Stimulated activated naive CD8-positive, alpha-beta T cell treated with anti-CD3 and anti-CD28 coated beads, Interleukin-15, Interleukin-2, amounts not matched to agents 100 U/mL and 50 U/mL, for 24 hours (primary cell): ENCODE data around the gene INTS1.

ENCODE experiments used
- ATAC-seq: fragments of 150-1000 bp; cut with Tn5 transposase; one replicate; pipeline ENCODE4 v1.10.0; 2021
- DNase-seq: peaks from one replicate; pipeline ENCODE4 v3.0.0; 2021

The INTS1 gene

GRCh38 chr7:1503390-1503789 is 799 bp downstream of the INTS1 start:
- ATAC-seq (no peak), DNase-seq (no peak)

- no peak for DNase-seq
- no peak for ATAC-seq
These were observed 1.3 kb downstream of the INTS1 start for GRCh38 chr7:1502845-1503244.

- ATAC-seq (no peak), DNase-seq (no peak)
These were observed 2.5 kb downstream of the INTS1 start for GRCh38 chr7:1501487-1502270.

GRCh38 chr7:1500064-1500807 is 4.0 kb downstream of the INTS1 start:
- DNase-seq, result no peak
- ATAC-seq, result no peak

- ATAC-seq (no peak), DNase-seq (no peak)
These were observed 4.7 kb downstream of the INTS1 start for GRCh38 chr7:1499367-1500029.

GRCh38 chr7:1498370-1499305 is 5.6 kb downstream of the INTS1 start:
- no peak for DNase-seq
- ATAC-seq, result no peak

GRCh38 chr7:1497293-1497927 is 6.8 kb downstream of the INTS1 start:
- DNase-seq, result no peak
- no peak for ATAC-seq

GRCh38 chr7:1496531-1497292 is 7.5 kb downstream of the INTS1 start:
- DNase-seq, result no peak
- no peak for ATAC-seq

GRCh38 chr7:1495564-1496242 is 8.5 kb downstream of the INTS1 start:
- ATAC-seq (no peak), DNase-seq (no peak)

- no peak for DNase-seq
- no peak for ATAC-seq
These were observed 9.2 kb downstream of the INTS1 start for GRCh38 chr7:1494866-1495563.

GRCh38 chr7:1494447-1494846 is 9.7 kb downstream of the INTS1 start:
- no peak for DNase-seq
- ATAC-seq, result no peak

GRCh38 chr7:1493571-1493970 is 10.6 kb downstream of the INTS1 start:
- ATAC-seq (no peak), DNase-seq (no peak)

- ATAC-seq (no peak), DNase-seq (no peak)
These were observed 11.1 kb downstream of the INTS1 start for GRCh38 chr7:1493129-1493528.

- ATAC-seq (no peak), DNase-seq (no peak)
These were observed 11.5 kb downstream of the INTS1 start for GRCh38 chr7:1492640-1493039.

- DNase-seq, result no peak
- ATAC-seq, result no peak
These were observed 12.0 kb downstream of the INTS1 start for GRCh38 chr7:1492221-1492620.

- ATAC-seq (no peak), DNase-seq (no peak)
These were observed 13.4 kb downstream of the INTS1 start for GRCh38 chr7:1490837-1491236.

GRCh38 chr7:1489336-1489735 is 14.9 kb downstream of the INTS1 start:
- no peak for ATAC-seq
- DNase-seq, result no peak

GRCh38 chr7:1488016-1488415 is 16.2 kb downstream of the INTS1 start:
- ATAC-seq (no peak), DNase-seq (no peak)

- ATAC-seq (no peak), DNase-seq (no peak)
These were observed 16.7 kb downstream of the INTS1 start for GRCh38 chr7:1487466-1487865.

GRCh38 chr7:1486571-1486970 is 17.6 kb downstream of the INTS1 start:
- DNase-seq (no peak), ATAC-seq (no peak)
